OCI-LY1 (cell line): ENCODE results near the gene OR5B21.

Source experiments
- H2AFZ ChIP-seq: fragments of 200-600 bp; sonication (generic), shearing (Covaris generic); 2 replicates; pipeline ENCODE4 v1.6.0; 2014; ENCODE audit warnings: antibody characterized with exemption, mild to moderate bottlenecking, low read length
- H3F3A ChIP-seq: fragments of 200-600 bp; sonication (generic), shearing (Covaris generic); 2 replicates; pipeline ENCODE4 v1.6.0; 2014; ENCODE audit warnings: mild to moderate bottlenecking, antibody characterized with exemption, low read length, moderate library complexity; ENCODE audit not compliant: insufficient read depth
- H3K27ac ChIP-seq: fragments of 200-600 bp; sonication (generic); 2 replicates; pipeline ENCODE4 v1.5.1; 2014; ENCODE audit warnings: low read length, mixed run types, mild to moderate bottlenecking, low read depth; ENCODE audit not compliant: poor library complexity, severe bottlenecking
- H3K27me3 ChIP-seq: fragments of 200-600 bp; sonication (generic); 2 replicates; pipeline ENCODE4 v1.6.0; 2014; ENCODE audit warnings: antibody characterized with exemption, mild to moderate bottlenecking, low read length, moderate library complexity; ENCODE audit not compliant: insufficient read depth
- H3K36me3 ChIP-seq: fragments of 200-600 bp; sonication (generic); 2 replicates; pipeline ENCODE4 v1.6.1; 2014; ENCODE audit warnings: mild to moderate bottlenecking, antibody characterized with exemption, low read length, moderate library complexity, mixed read lengths; ENCODE audit not compliant: insufficient read depth
- H3K4me1 ChIP-seq: fragments of 200-600 bp; sonication (generic); 2 replicates; pipeline ENCODE4 v1.5.1; 2014; ENCODE audit warnings: mild to moderate bottlenecking, low read length, moderate library complexity; ENCODE audit not compliant: insufficient read depth, severe bottlenecking
- H3K4me2 ChIP-seq: fragments of 200-600 bp; sonication (generic), shearing (Covaris generic); 2 replicates; pipeline ENCODE4 v1.6.1; 2014; ENCODE audit warnings: low read length
- H3K4me3 ChIP-seq: fragments of 200-600 bp; sonication (generic); 2 replicates; pipeline ENCODE4 v1.5.1; 2014; ENCODE audit warnings: low read length, low read depth, mild to moderate bottlenecking, mixed read lengths; ENCODE audit not compliant: poor library complexity, severe bottlenecking
- H3K79me2 ChIP-seq: fragments of 200-600 bp; shearing (Covaris generic); 2 replicates; pipeline ENCODE4 v1.6.1; 2016; ENCODE audit warnings: mixed run types, low read length, mixed read lengths; ENCODE audit not compliant: insufficient read depth
- H3K9ac ChIP-seq: fragments of 200-600 bp; sonication (generic), shearing (Covaris generic); 2 replicates; pipeline ENCODE4 v1.6.1; 2014; ENCODE audit warnings: mild to moderate bottlenecking, low read length, mixed read lengths
- H3K9me2 ChIP-seq: fragments of 200-600 bp; sonication (generic), shearing (Covaris generic); 2 replicates; pipeline ENCODE4 v1.6.1; 2014; ENCODE audit warnings: low read depth, mild to moderate bottlenecking, low read length, mixed read lengths
- H3K9me3 ChIP-seq: fragments of 200-600 bp; shearing (Covaris generic); 2 replicates; pipeline ENCODE4 v1.6.1; 2014; ENCODE audit warnings: low read length, mixed read lengths
- H4K20me1 ChIP-seq: fragments of 200-600 bp; sonication (generic), shearing (Covaris generic); 2 replicates; pipeline ENCODE4 v1.6.0; 2016; ENCODE audit warnings: mild to moderate bottlenecking, low read length; ENCODE audit not compliant: insufficient read depth
- EZH2 ChIP-seq: fragments of 200-600 bp; sonication (generic), shearing (Covaris generic); IDR thresholded peaks from 2 replicates; pipeline ENCODE4 v1.8.0; 2017; ENCODE audit warnings: borderline replicate concordance, mixed run types, mild to moderate bottlenecking, antibody characterized with exemption, low read length, moderate library complexity, mixed read lengths
- TF ChIP-seq, protein P1 (sequence below): fragments of 200-600 bp; sonication (generic), shearing (Covaris generic); IDR thresholded peaks from 2 replicates; pipeline ENCODE4 v1.5.1; 2017; ENCODE audit warnings: mild to moderate bottlenecking, antibody characterized with exemption, low read length, moderate library complexity, mixed read lengths

OR5B21 gene

DNA sequence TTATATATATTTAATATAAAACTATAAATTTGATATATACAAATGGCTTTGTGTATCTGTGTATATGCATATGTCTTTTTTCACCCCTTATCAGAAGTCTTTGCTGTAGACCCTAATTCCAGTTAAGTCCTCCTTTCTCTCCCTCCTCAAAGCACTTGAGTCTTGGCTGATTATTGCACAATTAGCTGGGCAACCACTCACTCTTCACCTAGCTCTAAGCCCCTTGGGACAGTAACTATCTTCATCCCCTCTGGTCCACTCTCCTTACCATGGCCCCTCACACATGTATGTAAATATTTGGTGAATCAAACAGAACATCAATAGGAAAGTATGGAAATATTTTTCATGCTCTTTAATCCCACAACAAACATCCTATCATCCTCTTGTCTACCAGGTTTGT, 909 bp upstream of the OR5B21 start:
- TF ChIP-seq, protein P1, sequence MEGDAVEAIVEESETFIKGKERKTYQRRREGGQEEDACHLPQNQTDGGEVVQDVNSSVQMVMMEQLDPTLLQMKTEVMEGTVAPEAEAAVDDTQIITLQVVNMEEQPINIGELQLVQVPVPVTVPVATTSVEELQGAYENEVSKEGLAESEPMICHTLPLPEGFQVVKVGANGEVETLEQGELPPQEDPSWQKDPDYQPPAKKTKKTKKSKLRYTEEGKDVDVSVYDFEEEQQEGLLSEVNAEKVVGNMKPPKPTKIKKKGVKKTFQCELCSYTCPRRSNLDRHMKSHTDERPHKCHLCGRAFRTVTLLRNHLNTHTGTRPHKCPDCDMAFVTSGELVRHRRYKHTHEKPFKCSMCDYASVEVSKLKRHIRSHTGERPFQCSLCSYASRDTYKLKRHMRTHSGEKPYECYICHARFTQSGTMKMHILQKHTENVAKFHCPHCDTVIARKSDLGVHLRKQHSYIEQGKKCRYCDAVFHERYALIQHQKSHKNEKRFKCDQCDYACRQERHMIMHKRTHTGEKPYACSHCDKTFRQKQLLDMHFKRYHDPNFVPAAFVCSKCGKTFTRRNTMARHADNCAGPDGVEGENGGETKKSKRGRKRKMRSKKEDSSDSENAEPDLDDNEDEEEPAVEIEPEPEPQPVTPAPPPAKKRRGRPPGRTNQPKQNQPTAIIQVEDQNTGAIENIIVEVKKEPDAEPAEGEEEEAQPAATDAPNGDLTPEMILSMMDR: no peak
- TF ChIP-seq EZH2: no peak
- Histone ChIP-seq H3K9me2 (no peaks in the 10 kb centered on the region), H3F3A (no peaks in the 10 kb centered on the region), H3K4me1 (peaks cover 8% of the 10 kb centered on the region), H4K20me1 (no peaks in the 10 kb centered on the region), H3K4me3 (no peak overlapping the region), H3K27me3 (no peaks in the 10 kb centered on the region), H3K36me3 (no peaks in the 10 kb centered on the region), H3K4me2 (no peak overlapping the region), H3K9me3 (no peaks in the 10 kb centered on the region), H2AFZ (no peak overlapping the region), H3K9ac (no peak overlapping the region), H3K79me2 (no peaks in the 10 kb centered on the region), H3K27ac (no peak overlapping the region)

DNA sequence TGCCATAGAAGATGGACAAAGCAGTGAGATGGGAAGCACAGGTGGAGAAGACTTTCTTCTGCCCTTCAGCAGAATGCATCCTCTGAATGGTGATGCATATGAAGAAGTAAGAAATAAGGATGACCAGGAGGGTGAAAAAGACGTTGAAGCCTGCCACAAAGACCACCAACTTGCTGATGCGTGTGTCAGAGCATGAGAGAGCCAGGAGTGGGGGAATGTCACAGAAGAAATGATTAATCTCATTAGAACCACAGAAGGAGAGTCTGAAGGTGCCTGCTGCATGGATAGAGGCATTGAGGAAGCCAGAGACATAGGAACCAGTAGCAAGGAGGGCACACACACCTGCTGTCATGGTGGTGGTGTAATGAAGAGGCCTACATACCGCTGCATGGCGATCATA, 550 bp downstream of the OR5B21 start:
- Histone ChIP-seq H3K4me1 (peaks cover 8% of the 10 kb centered on the region), H2AFZ (no peak overlapping the region), H3K36me3 (no peaks in the 10 kb centered on the region), H4K20me1 (no peaks in the 10 kb centered on the region), H3K9me2 (no peaks in the 10 kb centered on the region), H3K4me2 (no peak overlapping the region), H3K4me3 (no peak overlapping the region), H3K9ac (no peak overlapping the region), H3K27me3 (no peaks in the 10 kb centered on the region), H3K27ac (no peak overlapping the region), H3F3A (no peaks in the 10 kb centered on the region), H3K79me2 (no peaks in the 10 kb centered on the region), H3K9me3 (no peaks in the 10 kb centered on the region)
- no peak for TF ChIP-seq EZH2
- TF ChIP-seq, protein P1: no peak

DNA sequence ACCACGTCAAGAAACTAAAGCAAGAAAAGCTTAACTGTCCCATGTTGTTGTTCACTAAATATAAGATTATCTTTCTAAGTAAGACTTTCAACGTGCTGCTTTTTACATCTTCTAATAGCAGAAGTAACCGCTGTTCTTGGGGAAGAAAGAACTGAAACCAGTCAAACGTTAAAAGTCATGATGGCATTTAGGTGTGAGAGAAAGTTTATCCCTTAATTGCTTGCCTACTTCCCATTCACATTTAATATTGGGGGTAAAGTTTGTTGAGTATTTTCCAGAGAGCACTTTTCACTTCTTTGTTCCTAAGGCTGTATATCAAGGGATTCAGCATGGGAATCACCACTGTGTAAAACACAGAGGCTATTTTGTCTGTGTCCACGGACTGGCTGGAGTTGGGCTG, 970 bp downstream of the OR5B21 start:
- Histone ChIP-seq H3K79me2 (no peaks in the 10 kb centered on the region), H3K27me3 (no peaks in the 10 kb centered on the region), H4K20me1 (no peaks in the 10 kb centered on the region), H3K4me3 (no peak overlapping the region), H3K9ac (no peak overlapping the region), H3K9me2 (no peaks in the 10 kb centered on the region), H3F3A (no peaks in the 10 kb centered on the region), H3K4me1 (peaks cover 8% of the 10 kb centered on the region), H3K4me2 (no peak overlapping the region), H3K36me3 (no peaks in the 10 kb centered on the region), H3K27ac (no peak overlapping the region), H2AFZ (no peak overlapping the region), H3K9me3 (no peaks in the 10 kb centered on the region)
- no peak for TF ChIP-seq EZH2
- TF ChIP-seq, protein P1: no peak
